T-helper 1 cell treated with Interleukin-12 subunit alpha and Interleukin-12 subunit beta and Interleukin-4 antibody, amounts not matched to agents 30 μg/mL and 1 μg/mL, for 36 hours (primary cell): Measurements from ENCODE around the gene MRPS21.

Source experiments
- H3K27ac Mint-ChIP-seq: one replicate; pipeline ENCODE4 v1.8.0; 2021; ENCODE audit warnings: mild to moderate bottlenecking, mixed read lengths
- H3K27me3 Mint-ChIP-seq: one replicate; pipeline ENCODE4 v1.8.0; 2021; ENCODE audit warnings: low read depth, mixed read lengths
- H3K36me3 Mint-ChIP-seq: one replicate; pipeline ENCODE4 v1.8.0; 2021; ENCODE audit warnings: low read depth, mixed read lengths
- H3K4me1 Mint-ChIP-seq: one replicate; pipeline ENCODE4 v1.8.0; 2021; ENCODE audit warnings: low read depth, mixed read lengths
- H3K4me3 Mint-ChIP-seq: one replicate; pipeline ENCODE4 v1.8.0; 2021; ENCODE audit warnings: mild to moderate bottlenecking, moderate library complexity, mixed read lengths
- H3K9me3 Mint-ChIP-seq: one replicate; pipeline ENCODE4 v1.8.0; 2021; ENCODE audit warnings: mixed read lengths

Gene MRPS21

GRCh38 chr1:150293433-150294253, at the start of gene MRPS21:
Gene MRPS21 (plus strand): TSS chr1:150293861. CDS start chr1:150294367, 506 bp downstream.
- peak within 1 kb of the TSS; percentile 98 for H3K27ac Mint-ChIP-seq
- peaks cover 30% of the 10 kb centered on the region for H3K4me1 Mint-ChIP-seq
- H3K27me3 Mint-ChIP-seq, result no peaks in the 10 kb centered on the region
- H3K9me3 Mint-ChIP-seq, result no peaks in the 10 kb centered on the region
- H3K4me3 Mint-ChIP-seq, result peak within 1 kb of the TSS; percentile 94
- peaks cover 15% of the 10 kb centered on the region for H3K36me3 Mint-ChIP-seq

- Mint-ChIP-seq H3K36me3 (no peaks in the 10 kb centered on the region), H3K27me3 (peaks cover 15% of the 10 kb centered on the region), H3K4me3 (no peak overlapping the region), H3K9me3 (no peaks in the 10 kb centered on the region), H3K27ac (no peak overlapping the region), H3K4me1 (no peaks in the 10 kb centered on the region)
Measured at GRCh38 chr1:150249936-150250335, 43.7 kb upstream of the MRPS21 start.

- H3K4me3 Mint-ChIP-seq, result peak overlapping the region; percentile 73
- peaks cover 66% of the 10 kb centered on the region for H3K27me3 Mint-ChIP-seq
- no peak overlapping the region for H3K27ac Mint-ChIP-seq
- H3K4me1 Mint-ChIP-seq, result peaks cover 18% of the 10 kb centered on the region
- H3K9me3 Mint-ChIP-seq, result no peaks in the 10 kb centered on the region
- no peaks in the 10 kb centered on the region for H3K36me3 Mint-ChIP-seq
Measured at GRCh38 chr1:150256198-150256553, 37.5 kb upstream of the MRPS21 start.

- Mint-ChIP-seq H3K27ac (no peak overlapping the region), H3K9me3 (no peaks in the 10 kb centered on the region), H3K36me3 (no peaks in the 10 kb centered on the region), H3K4me3 (no peak overlapping the region), H3K27me3 (peaks cover 64% of the 10 kb centered on the region), H3K4me1 (peaks cover 18% of the 10 kb centered on the region)
Measured at GRCh38 chr1:150256554-150257341, 36.9 kb upstream of the MRPS21 start.

- H3K27ac Mint-ChIP-seq, result no peak within 1 kb of the TSS
- H3K36me3 Mint-ChIP-seq, result no peaks in the 10 kb centered on the region
- H3K27me3 Mint-ChIP-seq, result peaks cover 62% of the 10 kb centered on the region
- H3K4me1 Mint-ChIP-seq, result peaks cover 18% of the 10 kb centered on the region
- H3K4me3 Mint-ChIP-seq, result no peak within 1 kb of the TSS
- H3K9me3 Mint-ChIP-seq, result no peaks in the 10 kb centered on the region
Measured at GRCh38 chr1:150257624-150258585, 35.8 kb upstream of the MRPS21 start, which contains the start of gene CA14. Gene CA14 (plus strand): TSS chr1:150257774. CDS start chr1:150258129, 355 bp downstream.

- Mint-ChIP-seq H3K36me3 (no peaks in the 10 kb centered on the region), H3K4me1 (peaks cover 18% of the 10 kb centered on the region), H3K4me3 (no peak overlapping the region), H3K27ac (no peak overlapping the region), H3K9me3 (no peaks in the 10 kb centered on the region), H3K27me3 (peaks cover 55% of the 10 kb centered on the region)
Measured at GRCh38 chr1:150259217-150259616, 34.4 kb upstream of the MRPS21 start.

- Mint-ChIP-seq H3K4me1 (peaks cover 18% of the 10 kb centered on the region), H3K27me3 (peaks cover 55% of the 10 kb centered on the region), H3K4me3 (no peak overlapping the region), H3K27ac (no peak overlapping the region), H3K36me3 (peaks cover 4% of the 10 kb centered on the region), H3K9me3 (no peaks in the 10 kb centered on the region)
Measured at GRCh38 chr1:150259758-150260669, 33.6 kb upstream of the MRPS21 start.

- Mint-ChIP-seq H3K4me3 (no peak overlapping the region), H3K36me3 (peaks cover 15% of the 10 kb centered on the region), H3K4me1 (peaks cover 9% of the 10 kb centered on the region), H3K9me3 (no peaks in the 10 kb centered on the region), H3K27me3 (peaks cover 44% of the 10 kb centered on the region), H3K27ac (no peak overlapping the region)
Measured at GRCh38 chr1:150261367-150261766, 32.3 kb upstream of the MRPS21 start.

- Mint-ChIP-seq H3K27ac (peak overlapping the region; percentile 4), H3K36me3 (peaks cover 23% of the 10 kb centered on the region), H3K27me3 (peaks cover 31% of the 10 kb centered on the region), H3K4me1 (peaks cover 16% of the 10 kb centered on the region), H3K4me3 (no peak overlapping the region), H3K9me3 (no peaks in the 10 kb centered on the region)
Measured at GRCh38 chr1:150262388-150263320, 31.0 kb upstream of the MRPS21 start.

GRCh38 chr1:150263549-150263948, 30.1 kb upstream of the MRPS21 start:
- peaks cover 23% of the 10 kb centered on the region for H3K27me3 Mint-ChIP-seq
- H3K4me3 Mint-ChIP-seq, result no peak overlapping the region
- H3K36me3 Mint-ChIP-seq, result peaks cover 32% of the 10 kb centered on the region
- H3K27ac Mint-ChIP-seq, result no peak overlapping the region
- no peaks in the 10 kb centered on the region for H3K9me3 Mint-ChIP-seq
- H3K4me1 Mint-ChIP-seq, result peaks cover 22% of the 10 kb centered on the region

- H3K27me3 Mint-ChIP-seq, result no peaks in the 10 kb centered on the region
- H3K4me3 Mint-ChIP-seq, result peak overlapping the region; percentile 93
- peak overlapping the region; percentile 98 for H3K27ac Mint-ChIP-seq
Measured at GRCh38 chr1:150267896-150268295, 25.8 kb upstream of the MRPS21 start.

GRCh38 chr1:150268340-150268704, 25.3 kb upstream of the MRPS21 start:
- peaks cover 25% of the 10 kb centered on the region for H3K4me1 Mint-ChIP-seq
- peak overlapping the region; percentile 93 for H3K4me3 Mint-ChIP-seq
- no peaks in the 10 kb centered on the region for H3K27me3 Mint-ChIP-seq
- no peaks in the 10 kb centered on the region for H3K9me3 Mint-ChIP-seq
- H3K36me3 Mint-ChIP-seq, result peaks cover 34% of the 10 kb centered on the region
- H3K27ac Mint-ChIP-seq, result peak overlapping the region; percentile 98

More at GRCh38 chr1:150267896-150268295, 25.8 kb upstream of the MRPS21 start:
- Mint-ChIP-seq H3K4me1 (peaks cover 25% of the 10 kb centered on the region), H3K9me3 (no peaks in the 10 kb centered on the region), H3K36me3 (peaks cover 34% of the 10 kb centered on the region)
